Measurements from ENCODE around the gene TEAD3. TPM values are rescaled to one million over a fixed set of nuclear protein-coding genes. Genes with fewer than 3 reads are reported as not detected.

Gene TEAD3
- total RNA-seq, 1 experiment from 2014 or later = 10.7 TPM

- Histone ChIP-seq H3K4me3 (ENCODE audit: low read depth in 2 of 2, low read length in 2 of 2) (no peak overlapping the region), H3K27ac (ENCODE audit: low read length) (no peak overlapping the region), H3K9me3 (ENCODE audit: control insufficient read depth, insufficient read depth, low read depth, low read length) (no peaks in the 10 kb centered on the region), H3K4me1 (ENCODE audit: control insufficient read depth, insufficient read depth, low read length) (peaks cover 26% of the 10 kb centered on the region), H3K27me3 (ENCODE audit: control insufficient read depth, insufficient read depth, low read length) (no peaks in the 10 kb centered on the region), H3K36me3 (ENCODE audit: control insufficient read depth, insufficient read depth, low read length) (peaks cover 8% of the 10 kb centered on the region; the same call in 1 of the 2 replicates)
- intact Hi-C loops (cut with micrococcal nuclease; ENCODE audit: unreplicated experiment) (no loop called here), in situ Hi-C loops (cut with HindIII; ENCODE audit: low pct_unique_long_range_greater_than_20kb, low sequenced_read_pairs) (no loop called here)
- CTCF ChIA-PET = no interaction called here
- no peak for DNase-seq (ENCODE audit: low read depth, low spot score)
- no TSS peak for BruUV-seq (replicated peaks)
- TF ChIP-seq REST (IDR thresholded peaks at IDR 0.05; ENCODE audit: insufficient read depth in 1 of 2, low read depth in 2 of 2, low read length in 1 of 2) (no peak), POLR2AphosphoS5 (IDR thresholded peaks at IDR 0.05; ENCODE audit: low read depth, low read length) (no peak), SIN3A (IDR thresholded peaks at IDR 0.05; ENCODE audit: borderline replicate concordance, insufficient read depth, low read depth, low read length) (no peak), CTCF (IDR thresholded peaks at IDR 0.05) (no peak)
- POLR2A ChIA-PET = no interaction called here
- ATAC-seq = no peak
Observed at GRCh38 chr6:35476004-35476403, 20.9 kb downstream of the TEAD3 start.

- TF ChIP-seq REST (IDR thresholded peaks at IDR 0.05; ENCODE audit: insufficient read depth in 1 of 2, low read depth in 2 of 2, low read length in 1 of 2) = no peak
- TF ChIP-seq CTCF (IDR thresholded peaks at IDR 0.05) = no peak
- no peak for TF ChIP-seq SIN3A (IDR thresholded peaks at IDR 0.05; ENCODE audit: borderline replicate concordance, insufficient read depth, low read depth, low read length)
- no peak for TF ChIP-seq POLR2AphosphoS5 (IDR thresholded peaks at IDR 0.05; ENCODE audit: low read depth, low read length)
- TF ChIP-seq TCF7L2 (IDR thresholded peaks at IDR 0.05; ENCODE audit: low read depth, low read length) = no peak
- CTCF ChIA-PET = no interaction called here
- DNase-seq (ENCODE audit: low read depth, low spot score) (no peak), ATAC-seq (no peak)
- no peak overlapping the region for H3K27ac ChIP-seq (ENCODE audit: low read length)
- H3K4me3 ChIP-seq (ENCODE audit: low read depth in 2 of 2, low read length in 2 of 2) = no peak overlapping the region
- intact Hi-C loops (cut with micrococcal nuclease; ENCODE audit: unreplicated experiment) = no loop called here
- BruUV-seq (replicated peaks) = no TSS peak
- POLR2A ChIA-PET = no interaction called here
- no peaks in the 10 kb centered on the region for H3K27me3 ChIP-seq (ENCODE audit: control insufficient read depth, insufficient read depth, low read length)
- peaks cover 13% of the 10 kb centered on the region; the same call in 1 of the 2 replicates for H3K36me3 ChIP-seq (ENCODE audit: control insufficient read depth, insufficient read depth, low read length)
- peaks cover 30% of the 10 kb centered on the region for H3K4me1 ChIP-seq (ENCODE audit: control insufficient read depth, insufficient read depth, low read length)
- H3K9me3 ChIP-seq (ENCODE audit: control insufficient read depth, insufficient read depth, low read depth, low read length) = no peaks in the 10 kb centered on the region
- in situ Hi-C loops (cut with HindIII; ENCODE audit: low pct_unique_long_range_greater_than_20kb, low sequenced_read_pairs) = no loop called here
Observed at GRCh38 chr6:35475573-35475972, 21.3 kb downstream of the TEAD3 start.
